Stimulated activated CD4-positive, alpha-beta T cell treated with anti-CD3 and anti-CD28 coated beads, TNF-alpha, amount 100 ng/mL, for 4 hours (primary cell): Measurements from ENCODE around the gene ZDHHC11.
"Not testable (repeated sequence)": the region's sequence is repeated elsewhere in the genome, so short reads cannot be mapped to it uniquely, and the experiment has no call there.

Experiments
- DNase-seq, 3 experiments: peaks; one replicate each; pipeline ENCODE4 v3.0.0-alpha.2; 2020; ENCODE audit warnings: low read depth in 3 of 3

ZDHHC11 gene

GRCh38 chr5:761059-761771 lies 89.6 kb downstream of the ZDHHC11 start:
- no peak for DNase-seq

GRCh38 chr5:760363-761058 lies 90.3 kb downstream of the ZDHHC11 start:
- DNase-seq, result no peak

- no peak for DNase-seq
Observed at GRCh38 chr5:759781-760362, 90.9 kb downstream of the ZDHHC11 start.

GRCh38 chr5:759111-759751 lies 91.6 kb downstream of the ZDHHC11 start:
- no peak for DNase-seq

- DNase-seq, result no peak
Observed at GRCh38 chr5:758698-759053, 92.1 kb downstream of the ZDHHC11 start.

- DNase-seq, result no peak
Observed at GRCh38 chr5:757931-758697, 92.7 kb downstream of the ZDHHC11 start.

GRCh38 chr5:757346-757930 lies 93.3 kb downstream of the ZDHHC11 start:
- no peak for DNase-seq

GRCh38 chr5:756865-757345 lies 93.9 kb downstream of the ZDHHC11 start:
- no peak for DNase-seq

- no peak for DNase-seq
Observed at GRCh38 chr5:756171-756570, 94.6 kb downstream of the ZDHHC11 start.

- DNase-seq, result not testable (repeated sequence)
Observed at GRCh38 chr5:754143-754632, 96.6 kb downstream of the ZDHHC11 start.

- DNase-seq, result not testable (repeated sequence)
Observed at GRCh38 chr5:753567-754142, 97.1 kb downstream of the ZDHHC11 start.

GRCh38 chr5:752532-753115 lies 98.2 kb downstream of the ZDHHC11 start:
- DNase-seq, result not testable (repeated sequence)

- not testable (repeated sequence) for DNase-seq
Observed at GRCh38 chr5:751992-752391, 98.8 kb downstream of the ZDHHC11 start.

- DNase-seq, result no peak
Observed at GRCh38 chr5:751496-751895, 99.3 kb downstream of the ZDHHC11 start.

- DNase-seq, result not testable (repeated sequence)
Observed at GRCh38 chr5:750226-750625, 100.6 kb downstream of the ZDHHC11 start.

- no peak for DNase-seq
Observed at GRCh38 chr5:749101-749670, 101.6 kb downstream of the ZDHHC11 start.

- DNase-seq, result not testable (repeated sequence)
Observed at GRCh38 chr5:748011-748980, 102.5 kb downstream of the ZDHHC11 start.

GRCh38 chr5:747303-747844 lies 103.4 kb downstream of the ZDHHC11 start:
- not testable (repeated sequence) for DNase-seq
